Peyer's patch (tissue), 4 donors: ENCODE measurements around the gene NCAPD3.

ENCODE experiments used
- CTCF ChIP-seq, 6 experiments: fragments of 450-650 bp in 4 of 6; fragments of 200-600 bp in 2 of 6; sonication (generic) in 1 of 6; IDR thresholded peaks; one replicate each; pipeline ENCODE4 v1.5.1; 2017 to 2019; ENCODE audit warnings: antibody characterized with exemption in 6 of 6, mild to moderate bottlenecking in 3 of 6, moderate library complexity in 1 of 6
- POLR2A ChIP-seq, 2 donors: fragments of 450-650 bp; IDR thresholded peaks; one replicate each; pipeline ENCODE4 v1.5.1; 2017; ENCODE audit warnings: antibody characterized with exemption in 2 of 2, mild to moderate bottlenecking in 2 of 2, moderate library complexity in 2 of 2

- TF ChIP-seq CTCF (IDR thresholded peaks at IDR 0.05) (no peak), POLR2A (IDR thresholded peaks at IDR 0.05) (no peak)
Observed at GRCh38 chr11:134125507-134125906, 98.3 kb downstream of the NCAPD3 start.
